GM19238 (cell line): ENCODE measurements around the gene LRP2.
"Not testable (repeated sequence)": the region's sequence is repeated elsewhere in the genome, so short reads cannot be mapped to it uniquely, and the experiment has no call there.

Source experiments
- DNase-seq: peaks from one replicate; pipeline ENCODE4 v3.0.0; 2011; ENCODE audit warnings: low spot score; ENCODE audit not compliant: insufficient read length

Gene LRP2

GRCh38 chr2:169301596-169302335 is 60.6 kb downstream of the LRP2 start:
- no peak for DNase-seq

DNA sequence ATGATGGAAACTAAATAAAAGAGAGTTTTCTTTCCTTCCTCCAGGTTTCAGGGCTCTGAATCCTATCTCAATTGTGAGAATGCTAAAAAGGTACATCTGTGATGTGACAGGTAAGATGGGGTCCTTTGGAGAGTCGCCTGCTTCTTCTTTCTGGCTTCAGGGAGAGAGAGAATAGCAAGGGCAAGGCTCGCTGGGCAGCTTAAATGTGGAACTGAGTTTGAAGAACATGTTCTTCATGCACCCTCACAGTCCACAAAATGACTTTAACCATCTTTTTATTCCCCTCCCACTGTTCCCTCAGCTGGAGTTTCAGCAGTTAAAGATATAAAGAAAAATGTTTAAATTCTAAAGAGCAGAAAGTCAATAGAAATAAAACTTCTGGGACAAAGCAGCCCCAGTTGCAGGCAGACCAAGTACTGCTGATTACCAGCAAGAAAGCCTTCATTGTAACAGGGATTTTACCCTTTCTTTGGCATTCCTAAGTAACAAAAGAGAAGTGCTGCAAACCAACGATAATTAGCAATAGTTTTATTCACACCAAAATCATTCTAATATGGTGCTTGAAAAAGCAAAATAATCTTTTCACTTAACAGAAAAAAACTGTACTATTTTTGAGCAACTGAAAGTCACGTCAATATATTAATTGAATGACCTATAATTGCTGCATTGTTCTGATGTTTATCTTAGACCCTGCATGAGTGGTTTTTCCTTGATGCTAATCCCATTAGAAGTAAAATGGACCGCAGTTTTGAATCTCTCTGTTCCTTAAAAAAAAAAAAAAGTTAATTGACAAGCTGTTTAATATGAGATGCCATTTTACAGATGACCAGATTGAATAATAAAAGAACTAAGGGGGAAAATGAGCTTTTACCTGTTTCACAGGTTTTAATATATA is 61.5 kb downstream of the LRP2 start:
- DNase-seq, result no peak

- no peak for DNase-seq
These were observed 64.3 kb downstream of the LRP2 start for GRCh38 chr2:169298007-169298406.

DNA sequence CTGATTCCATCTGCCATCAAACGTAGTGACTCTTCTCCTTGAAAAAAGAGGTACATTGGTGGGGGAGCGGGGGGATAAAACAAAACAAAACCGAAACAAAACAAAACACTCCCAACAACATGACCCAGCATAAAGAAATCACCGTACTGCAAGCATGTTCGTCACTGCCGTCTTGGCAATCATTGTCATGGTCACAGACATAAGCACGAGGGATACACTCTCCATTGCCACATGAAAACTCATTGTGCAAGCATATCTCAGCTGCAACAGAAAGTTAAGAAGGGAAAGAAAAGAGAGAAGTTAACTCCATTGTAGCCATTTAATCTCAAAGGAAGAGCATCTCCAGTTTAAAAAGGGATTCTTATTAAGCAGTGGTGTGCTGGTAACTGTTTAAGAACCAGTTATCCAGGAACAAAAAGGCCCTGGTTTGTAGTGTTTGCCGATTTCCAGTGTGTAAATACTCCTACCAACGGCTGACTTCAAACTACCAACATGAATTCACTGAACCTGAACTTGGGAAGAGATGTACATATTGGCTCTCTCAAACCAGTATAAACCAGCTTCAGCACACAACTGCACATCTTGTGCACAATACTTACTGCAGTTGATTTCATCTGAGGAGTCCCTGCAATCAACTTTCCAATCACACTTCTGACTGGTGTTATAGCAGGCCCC is 68.2 kb downstream of the LRP2 start:
- no peak for DNase-seq

DNA sequence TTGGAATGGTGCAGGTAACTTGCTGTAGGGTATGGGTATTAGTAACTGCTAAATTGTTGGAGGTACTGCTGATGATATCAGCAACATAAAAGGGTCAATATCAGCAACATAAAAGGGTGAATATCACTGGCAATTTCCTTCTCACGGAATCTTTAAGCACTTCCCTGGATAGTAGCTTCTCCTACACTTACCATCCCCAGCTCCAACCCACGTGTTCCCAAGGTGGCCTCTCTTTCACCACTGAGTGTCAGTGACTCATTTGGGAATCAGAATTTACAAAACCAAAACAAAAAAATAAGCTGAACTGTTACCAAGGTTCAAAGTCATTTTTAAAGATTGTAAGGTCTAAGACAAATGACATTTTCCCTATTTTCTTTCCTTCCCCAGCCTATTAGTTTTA is 70.8 kb downstream of the LRP2 start:
- no peak for DNase-seq

DNA sequence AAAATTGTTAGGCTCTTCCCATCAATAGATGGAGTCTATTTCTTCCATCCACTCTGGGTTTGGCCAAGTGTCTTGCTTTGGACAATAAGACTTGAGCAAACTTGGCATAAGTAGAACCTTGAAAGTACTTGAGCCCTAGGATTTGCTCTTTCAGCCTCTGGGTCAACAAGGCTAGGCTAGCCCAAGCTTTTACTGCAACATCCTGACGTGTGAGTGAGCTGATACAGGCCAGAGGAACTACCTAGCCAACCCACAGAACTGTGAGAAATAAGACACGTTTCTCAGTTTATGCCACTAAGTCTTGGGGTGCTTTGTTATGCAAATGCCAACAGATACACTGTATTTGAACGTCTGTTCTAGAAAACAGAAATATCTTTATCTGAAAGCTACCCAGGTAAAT is 71.9 kb downstream of the LRP2 start:
- DNase-seq, result no peak

DNA sequence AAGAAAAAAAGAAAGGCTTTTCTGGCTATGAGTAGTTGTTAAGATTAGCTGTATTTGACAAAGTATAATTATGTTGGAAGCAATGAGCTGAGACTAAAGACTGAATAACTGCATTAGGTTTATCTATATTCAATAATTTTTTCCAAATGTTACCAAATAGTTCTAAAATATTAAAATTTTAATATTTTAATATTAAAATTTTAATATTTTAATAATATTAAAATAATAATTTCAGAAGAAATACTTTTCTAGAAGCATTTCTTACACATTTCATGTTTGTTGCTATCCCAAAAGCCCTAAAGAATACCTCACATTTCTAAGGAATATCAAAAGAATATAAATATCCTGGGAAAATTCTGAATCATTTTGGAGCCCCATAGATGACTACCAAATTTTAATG is 74.7 kb downstream of the LRP2 start:
- DNase-seq, result no peak

DNA sequence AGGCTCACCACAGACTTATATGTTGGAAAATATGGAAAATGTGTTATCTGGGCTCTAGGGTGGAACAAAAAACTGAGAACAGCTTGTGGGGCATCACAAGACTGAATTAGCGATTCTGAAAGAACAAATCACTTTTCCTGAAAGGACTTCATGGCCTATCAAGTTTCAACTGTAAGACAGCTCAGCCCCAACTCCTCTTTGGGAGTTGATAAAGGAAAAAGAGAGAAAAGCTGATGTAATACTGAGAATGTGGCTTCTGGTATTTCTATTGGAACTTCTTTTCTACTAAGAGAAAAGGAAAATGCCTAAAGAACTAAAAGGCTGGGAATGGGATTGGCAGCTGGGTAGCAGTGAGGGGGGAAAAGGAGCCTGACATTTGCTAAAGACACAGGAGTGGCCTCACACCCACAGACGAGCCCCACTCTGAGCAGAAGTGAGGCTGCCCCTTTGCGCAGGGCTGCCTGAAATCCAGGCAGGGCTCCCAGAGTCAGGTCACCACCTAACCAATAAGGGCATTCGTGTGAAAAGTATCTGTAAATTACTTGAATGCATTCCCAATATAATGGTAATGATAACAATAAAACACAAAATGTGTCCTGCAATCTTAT is 75.6 kb downstream of the LRP2 start:
- DNase-seq, result no peak

GRCh38 chr2:169285531-169286235 is 76.7 kb downstream of the LRP2 start:
- no peak for DNase-seq

- DNase-seq, result no peak
These were observed 81.8 kb downstream of the LRP2 start for GRCh38 chr2:169280502-169280901.

DNA sequence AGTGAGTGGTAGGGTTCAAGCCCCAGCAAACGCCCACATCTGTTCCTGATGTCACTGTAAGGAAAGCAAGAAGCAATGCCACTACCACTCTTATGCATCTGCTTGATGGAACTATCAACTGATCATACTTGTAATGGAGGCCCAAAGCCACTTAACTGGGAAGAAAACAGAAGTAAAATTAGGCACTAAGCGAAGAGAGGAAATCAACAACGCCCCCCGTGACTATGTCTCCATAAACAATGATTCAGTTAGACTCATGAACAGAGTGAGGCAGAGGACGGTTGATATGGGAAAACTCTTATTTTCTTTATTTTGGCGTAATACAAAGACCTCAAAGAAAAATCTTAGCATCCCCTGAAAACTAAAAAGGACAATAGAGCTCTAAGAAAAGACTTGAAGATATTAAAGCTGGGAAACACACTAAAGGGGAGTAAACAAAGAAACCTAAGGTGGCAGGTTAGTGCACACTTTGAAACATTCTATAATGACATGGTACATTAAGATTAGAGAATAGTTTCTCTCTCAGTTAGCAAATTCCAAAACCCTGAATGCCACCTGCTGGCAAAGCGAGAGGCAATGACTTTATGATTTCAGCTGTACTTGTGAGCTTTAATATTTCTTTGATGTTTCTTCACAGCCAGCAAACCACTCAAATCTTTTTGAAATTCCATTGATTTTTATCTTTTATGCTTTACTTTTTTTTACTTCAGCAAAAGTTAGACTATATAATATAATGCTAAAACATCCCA is 86.5 kb downstream of the LRP2 start:
- no peak for DNase-seq

DNA sequence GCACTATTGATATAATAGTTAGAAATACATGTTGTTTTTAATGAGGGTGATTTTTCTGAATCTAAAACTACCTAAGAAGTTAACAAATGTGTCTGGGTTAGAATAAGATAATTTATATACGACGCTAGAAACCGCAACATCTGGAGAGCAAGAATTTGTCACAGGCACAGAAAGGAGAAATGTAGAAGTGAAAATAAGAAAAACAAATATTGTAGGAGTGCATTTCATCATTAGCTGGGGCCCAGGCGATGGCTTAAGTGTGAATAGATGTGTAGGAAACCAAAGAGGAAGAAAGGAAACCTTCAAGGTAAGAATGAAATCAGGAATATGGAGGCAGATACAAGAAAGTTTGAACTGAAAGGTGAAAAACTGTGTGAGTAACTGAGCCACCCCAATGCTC is 90.3 kb downstream of the LRP2 start:
- no peak for DNase-seq

- not testable (repeated sequence) for DNase-seq
These were observed 91.8 kb downstream of the LRP2 start for GRCh38 chr2:169270574-169270973.

- no peak for DNase-seq
These were observed 96.7 kb downstream of the LRP2 start for GRCh38 chr2:169265591-169265990.

- DNase-seq, result no peak
These were observed 101.3 kb downstream of the LRP2 start for GRCh38 chr2:169260846-169261642.

DNA sequence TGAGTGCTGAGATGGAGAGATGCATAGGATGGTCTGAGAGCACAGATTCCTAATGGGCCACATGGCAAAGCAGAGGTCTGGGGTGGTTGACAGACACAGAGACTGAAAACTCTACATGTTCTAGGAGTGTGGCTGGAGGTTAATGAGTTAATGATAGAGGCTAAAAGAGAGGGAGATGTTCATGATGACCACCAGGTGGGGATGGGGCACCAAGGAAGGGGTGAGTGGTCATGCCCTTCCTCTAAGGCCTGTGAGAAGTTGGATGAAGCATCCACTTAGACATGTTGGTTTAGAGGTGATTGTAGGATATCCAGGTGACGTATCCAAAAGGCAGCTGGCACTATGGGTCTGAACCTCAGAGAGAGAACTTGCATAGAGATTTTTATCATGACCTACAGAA is 102.1 kb downstream of the LRP2 start:
- DNase-seq, result no peak

GRCh38 chr2:169259402-169259801 is 102.9 kb downstream of the LRP2 start:
- DNase-seq, result no peak

DNA sequence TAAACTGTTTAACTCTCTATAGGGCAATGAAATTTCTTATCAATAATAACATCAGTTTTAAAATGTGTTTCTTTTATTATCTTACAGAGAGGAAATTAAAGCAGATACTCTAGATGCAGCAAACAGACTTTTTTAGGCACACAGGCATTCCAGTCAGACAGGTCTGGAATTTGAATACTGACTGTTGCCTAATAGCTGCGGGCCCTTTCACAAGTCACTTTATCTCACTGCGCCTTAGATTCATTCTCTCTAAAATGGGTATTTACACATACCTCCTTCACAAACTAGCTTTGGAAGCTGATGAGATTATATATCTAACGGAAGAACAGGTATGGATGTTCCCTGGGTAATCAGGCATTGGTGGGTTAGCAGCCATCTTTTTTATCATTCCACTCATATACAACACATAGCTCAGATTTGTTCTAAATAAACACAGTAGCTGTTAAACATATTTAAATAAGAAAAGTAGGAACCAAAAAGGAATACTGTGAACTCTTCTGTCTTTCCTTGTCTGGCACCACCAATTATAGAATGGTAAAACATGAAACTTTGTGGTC is 104.2 kb downstream of the LRP2 start:
- DNase-seq, result no peak

DNA sequence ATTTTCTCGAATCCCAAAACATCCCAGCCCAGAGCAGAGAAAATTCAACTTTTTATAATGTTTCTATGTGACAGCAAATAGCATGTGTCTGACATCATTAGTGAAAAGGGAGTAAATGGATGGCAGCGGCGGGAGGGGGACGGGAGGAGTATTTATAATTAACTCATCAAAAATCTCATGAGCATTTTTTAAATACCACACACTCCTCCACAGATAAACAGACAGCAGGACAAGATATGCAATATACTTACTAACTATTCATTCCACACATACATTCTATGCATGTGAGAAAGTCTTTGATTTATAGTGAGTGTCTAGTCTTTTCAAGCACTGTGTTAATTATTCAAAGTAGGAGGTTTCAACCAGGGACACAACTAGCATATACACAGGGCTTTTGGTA is 107.6 kb downstream of the LRP2 start:
- no peak for DNase-seq
